Adrenal gland (tissue), 12 donors: ENCODE results near the gene TBC1D2. TPM values are rescaled to one million over a fixed set of nuclear protein-coding genes. Genes with fewer than 3 reads are reported as not detected.

ENCODE experiments used
- DNase-seq, 7 donors: peaks; one replicate each; pipeline ENCODE4 v3.0.0-alpha.2; 2019 to 2020
- H3K27ac ChIP-seq, 5 donors: fragments of 200-600 bp; sonication (generic) in 4 of 5; 1 replicate in 3 of 5; 2 replicates in 2 of 5; pipeline versions ENCODE4 v1.5.1 to v1.8.0; 2016 to 2020; ENCODE audit warnings: mild to moderate bottlenecking in 1 of 5
- H3K27me3 ChIP-seq: fragments of 200-600 bp; 2 replicates; pipeline ENCODE4 v1.8.0; 2021
- H3K36me3 ChIP-seq, 2 donors: fragments of 200-600 bp; replicated peaks in 1 of 2; 1 replicate in 1 of 2; 2 replicates in 1 of 2; pipeline versions ENCODE4 v1.5.1 to v1.8.0; 2018 to 2022
- H3K4me1 ChIP-seq, 2 donors: fragments of 200-600 bp; replicated peaks in 1 of 2; 1 replicate in 1 of 2; 2 replicates in 1 of 2; pipeline versions ENCODE4 v1.5.1 to v1.8.0; 2018 to 2021
- H3K4me3 ChIP-seq, 4 donors: fragments of 200-600 bp; sonication (generic) in 3 of 4; one replicate each; pipeline ENCODE4 v1.5.1; 2016 to 2018
- H3K9me3 ChIP-seq, 3 donors: fragments of 200-600 bp; sonication (generic) in 1 of 3; replicated peaks in 1 of 3; 1 replicate in 2 of 3; 2 replicates in 1 of 3; pipeline versions ENCODE4 v1.5.1 to v1.8.0; 2016 to 2021
- CTCF ChIP-seq, 6 experiments: fragments of 450-650 bp in 4 of 6; fragments of 200-600 bp in 2 of 6; sonication (generic) in 1 of 6; IDR thresholded peaks; 1 replicate in 5 of 6; 2 replicates in 1 of 6; pipeline versions ENCODE4 v1.5.1 to v1.8.0; 2016 to 2021; ENCODE audit warnings: antibody characterized with exemption in 6 of 6, mild to moderate bottlenecking in 2 of 6, moderate library complexity in 1 of 6
- POLR2A ChIP-seq, 2 donors: fragments of 450-650 bp; IDR thresholded peaks; one replicate each; pipeline ENCODE4 v1.6.1; 2017; ENCODE audit warnings: antibody characterized with exemption in 2 of 2, mild to moderate bottlenecking in 2 of 2, moderate library complexity in 1 of 2
- WGBS, 4 donors: extraction: QIAGEN DNeasy Blood & Tissue Kit in 2 of 4; methylation state at CpG; one replicate each; pipeline versions ENCODE4 v1.1.5 to v1.1.7; 2013 to 2017; 5-methylcytosine and 5-hydroxymethylcytosine counted together
- intact Hi-C, 2 donors: fragments of 100-400 bp; cut with DNase I; formaldehyde crosslinking; loops; one replicate each; pipeline versions ENCODE4 v1.14.1 to v1.15.0; 2022 to 2023
- polyA plus RNA-seq, 3 donors: library from polyadenylated mRNA; stranded (reverse); fragments of 200-250 nt in 2 of 3; fragments of 350-450 nt in 1 of 3; fragmentation: Illumina TruSeq in 1 of 3; extraction: RNeasy Lipid Tissue Mini Kit (QIAGEN cat#74804) in 1 of 3; gene quantifications; one replicate each; pipeline ENCODE4 v1.2.3, GENCODE V29; 2013 to 2014
- total RNA-seq, 9 donors: library from RNA; depleted of rRNA in 4 of 9; stranded (reverse); fragments of >200 nt in 4 of 9; fragments of 120-200 nt in 1 of 9; fragmentation: NEBNext Ultra II Directional in 1 of 9; extraction: Animal tissue kit (Norgen Biotek cat#: 25700) in 1 of 9; gene quantifications; one replicate each; pipeline versions ENCODE4 v1.1.0 to v1.2.4, GENCODE V29; 2013 to 2023
- donor health status: healthy with polysubstance abuse.
- donor health status: Bipolar disorder and iron deficiency.
- donor health status: DM: yes; HTN: yes; CAD: no.
- donor health status: DM: no; HTN: no; CAD: no.
- donor health status: DM: no; HTN: no; CAD: no.
- donor health status: DM: yes; HTN: yes; CAD: no.

The TBC1D2 gene
- total and polyA plus RNA-seq, 12 donors: 0.67 to 21.9 (median 10.8) TPM

DNA sequence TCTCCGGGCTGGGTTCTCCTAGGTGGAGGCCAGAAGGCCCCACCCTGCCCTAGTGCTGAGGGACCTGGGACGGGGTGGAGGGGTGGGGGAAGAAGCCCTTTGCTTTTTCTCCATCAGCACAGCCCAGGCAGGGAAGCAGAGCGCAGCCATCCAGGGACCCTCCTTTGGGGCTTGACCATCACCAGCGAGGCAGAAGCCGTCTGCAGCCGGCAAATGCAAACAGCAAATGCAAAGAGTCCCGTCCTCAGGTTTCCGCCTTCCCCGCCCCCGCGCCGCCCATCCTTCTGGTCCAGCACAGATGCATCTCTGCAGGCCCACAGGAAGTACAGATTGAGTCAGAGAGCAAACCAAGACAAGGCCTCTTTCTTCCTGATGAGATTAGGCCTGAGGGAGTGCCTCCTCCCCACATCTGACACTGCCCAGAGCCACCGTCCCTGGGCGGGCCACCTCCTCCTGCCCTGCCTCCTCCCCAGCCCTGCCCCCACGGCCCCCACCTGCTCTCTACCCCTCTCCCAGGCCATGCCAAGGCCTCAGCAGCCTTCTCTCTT is 86.4 kb downstream of the TBC1D2 start:
- no peaks in the 10 kb centered on the region for H3K4me1 ChIP-seq
- H3K36me3 ChIP-seq: no peaks in the 10 kb centered on the region
- no peak for TF ChIP-seq CTCF (IDR thresholded peaks at IDR 0.05)
- TF ChIP-seq POLR2A (IDR thresholded peaks at IDR 0.05): no peak
- intact Hi-C loops: no loop called here
- no peaks in the 10 kb centered on the region for H3K27me3 ChIP-seq
- WGBS, 4 donors: 64 to 81% (median 73%) methylated on average over 11 to 15 of the region's 15 CpGs
- H3K27ac ChIP-seq: no peak overlapping the region
- DNase-seq: peak in 1 of 7 donors; percentile 79
- H3K4me3 ChIP-seq: no peak overlapping the region
- H3K9me3 ChIP-seq: no peaks in the 10 kb centered on the region

DNA sequence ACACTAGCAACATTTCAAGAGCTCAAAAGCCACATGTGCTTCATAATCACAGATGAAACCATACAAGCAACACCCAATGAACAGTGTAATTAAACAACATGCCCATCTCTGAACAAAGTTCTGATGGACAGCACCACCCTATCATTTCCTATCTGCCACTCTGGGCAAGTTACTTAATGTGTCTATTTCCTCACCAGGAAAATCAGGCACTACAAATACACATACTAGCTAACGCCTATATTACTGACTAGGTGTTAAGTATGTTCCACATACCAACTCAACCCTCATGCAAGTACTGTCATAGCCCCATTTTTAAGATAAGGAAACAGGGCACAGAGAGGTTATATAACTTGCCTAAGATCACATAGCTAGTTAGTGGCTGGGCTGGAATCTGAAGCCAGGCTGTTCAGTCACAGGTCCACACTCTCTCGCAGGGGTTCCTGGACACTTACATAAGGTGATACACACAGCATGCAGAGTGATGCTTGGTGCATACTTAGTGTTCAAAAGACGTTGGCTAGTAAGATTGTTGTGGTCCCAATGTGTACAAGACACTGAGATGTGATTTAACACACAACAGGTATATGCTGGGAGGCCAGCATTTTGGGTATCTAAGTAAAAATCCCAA is 87.2 kb downstream of the TBC1D2 start:
- WGBS, 4 donors: 66 to 88% (median 78%) methylated on average over 3 of the region's 3 CpGs
- Histone ChIP-seq H3K4me3 (no peak overlapping the region), H3K27me3 (no peaks in the 10 kb centered on the region), H3K36me3 (no peaks in the 10 kb centered on the region), H3K9me3 (no peaks in the 10 kb centered on the region), H3K4me1 (no peaks in the 10 kb centered on the region), H3K27ac (peak overlapping the region in 1 of 5 donors; percentile 47)
- no peak for TF ChIP-seq POLR2A (IDR thresholded peaks at IDR 0.05)
- TF ChIP-seq CTCF (IDR thresholded peaks at IDR 0.05): no peak
- intact Hi-C loops: no loop called here
- DNase-seq: no peak

DNA sequence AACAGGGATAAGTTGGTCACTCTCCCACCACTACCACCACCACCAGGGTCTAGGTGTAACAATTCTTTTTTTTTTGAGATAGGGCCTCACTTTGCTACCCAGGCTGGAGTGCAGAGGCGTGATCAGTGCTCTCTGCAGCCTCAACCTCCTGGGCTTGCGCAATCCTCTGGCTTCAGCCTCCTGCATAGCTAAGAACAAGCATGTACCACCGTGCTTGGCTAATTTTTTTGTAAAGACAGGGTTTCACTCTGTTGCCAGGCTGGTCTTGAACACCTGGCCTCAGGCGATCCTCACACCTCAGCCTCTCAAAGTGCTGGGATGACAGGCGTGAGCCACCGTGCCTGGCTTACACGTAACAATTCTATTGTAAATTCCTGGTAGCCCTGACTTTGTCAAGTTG is 90.5 kb downstream of the TBC1D2 start:
- no peak overlapping the region for H3K4me3 ChIP-seq
- 83 to 90% (median 87%) methylated on average over 7 of the region's 7 CpGs for WGBS, 4 donors
- intact Hi-C loops: no loop called here
- DNase-seq: no peak
- TF ChIP-seq POLR2A (IDR thresholded peaks at IDR 0.05) (no peak), CTCF (IDR thresholded peaks at IDR 0.05) (no peak)
- H3K27ac ChIP-seq: no peak overlapping the region
- H3K36me3 ChIP-seq: no peaks in the 10 kb centered on the region
- no peaks in the 10 kb centered on the region for H3K4me1 ChIP-seq
- no peaks in the 10 kb centered on the region for H3K9me3 ChIP-seq
- no peaks in the 10 kb centered on the region for H3K27me3 ChIP-seq

DNA sequence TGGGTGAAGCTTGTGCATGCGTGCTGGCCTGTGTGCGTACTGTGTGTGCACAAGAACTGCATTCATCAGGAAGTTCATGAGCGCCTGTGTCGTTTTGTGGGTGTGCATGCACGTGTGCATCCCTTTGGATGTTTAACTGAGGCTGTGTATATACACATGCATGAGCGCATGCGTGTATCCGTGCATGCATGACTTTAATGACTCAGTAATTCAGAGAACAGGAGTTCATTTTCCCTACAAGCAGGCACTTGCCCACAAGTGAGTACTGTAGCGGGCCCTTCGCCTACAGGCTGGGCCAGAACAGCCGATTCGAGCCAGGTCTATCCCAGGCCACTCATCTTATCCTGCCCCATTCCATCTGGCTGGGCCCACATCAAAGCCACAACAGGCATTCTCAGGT is 92.8 kb downstream of the TBC1D2 start:
- Histone ChIP-seq H3K4me3 (no peak overlapping the region), H3K4me1 (no peaks in the 10 kb centered on the region), H3K27ac (no peak overlapping the region), H3K27me3 (no peaks in the 10 kb centered on the region), H3K36me3 (no peaks in the 10 kb centered on the region), H3K9me3 (no peaks in the 10 kb centered on the region)
- no peak for DNase-seq
- TF ChIP-seq CTCF (IDR thresholded peaks at IDR 0.05): no peak
- intact Hi-C loops: no loop called here
- 86 to 95% (median 93%) methylated on average over 12 of the region's 12 CpGs for WGBS, 4 donors
